GM15510 (cell line): ENCODE results near the gene NKTR.

Experiments
- POLR2A ChIP-seq: IDR thresholded peaks from 3 replicates; pipeline ENCODE4 v1.6.1; 2011; ENCODE audit warnings: borderline replicate concordance; ENCODE audit not compliant: insufficient read length; ENCODE audit errors: extremely low read depth

The NKTR gene

DNA sequence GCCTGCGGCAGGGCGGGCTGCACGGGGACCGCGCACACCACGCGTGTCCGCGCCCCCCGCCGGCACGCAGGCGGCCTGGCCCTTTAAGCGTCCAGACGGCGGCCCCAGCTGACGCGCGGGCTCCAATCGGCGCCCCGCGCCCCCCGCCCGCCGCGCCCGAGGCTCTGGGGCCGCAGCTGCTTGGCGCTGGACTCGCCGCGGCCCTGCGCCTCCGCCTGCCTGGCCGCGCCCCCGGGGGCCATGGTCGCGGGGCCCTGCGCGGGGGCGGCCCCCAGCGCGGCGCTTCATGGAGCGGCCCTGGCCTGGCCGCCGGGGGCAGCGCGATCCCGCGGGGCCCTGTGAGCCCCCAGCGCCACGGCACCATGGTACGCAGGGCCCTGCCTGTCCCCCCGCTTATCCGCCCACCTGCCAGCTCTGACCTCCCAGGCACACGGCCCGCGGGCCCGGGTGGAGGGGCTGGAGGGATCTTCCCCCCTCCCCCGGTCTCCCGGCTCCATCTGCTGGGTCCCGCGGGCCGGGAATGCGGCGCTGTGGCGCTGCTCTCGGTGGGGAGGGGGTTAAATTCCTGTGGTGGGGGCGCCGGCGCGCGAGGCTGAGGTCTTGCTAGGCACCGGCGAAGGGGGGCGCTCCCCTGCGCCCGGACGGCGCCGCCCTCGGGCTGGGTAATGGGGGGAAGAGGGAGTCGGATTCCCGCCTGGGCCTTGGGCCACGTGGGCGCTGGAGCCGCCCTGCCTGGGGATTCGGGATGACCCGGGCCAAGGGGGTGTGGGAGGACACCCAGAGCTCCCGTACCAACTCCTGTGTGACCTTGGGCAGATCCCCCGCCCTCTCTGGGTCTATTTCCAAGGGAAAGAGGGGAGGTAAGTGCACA, 54.1 kb downstream of the NKTR start:
- no peak for TF ChIP-seq POLR2A

DNA sequence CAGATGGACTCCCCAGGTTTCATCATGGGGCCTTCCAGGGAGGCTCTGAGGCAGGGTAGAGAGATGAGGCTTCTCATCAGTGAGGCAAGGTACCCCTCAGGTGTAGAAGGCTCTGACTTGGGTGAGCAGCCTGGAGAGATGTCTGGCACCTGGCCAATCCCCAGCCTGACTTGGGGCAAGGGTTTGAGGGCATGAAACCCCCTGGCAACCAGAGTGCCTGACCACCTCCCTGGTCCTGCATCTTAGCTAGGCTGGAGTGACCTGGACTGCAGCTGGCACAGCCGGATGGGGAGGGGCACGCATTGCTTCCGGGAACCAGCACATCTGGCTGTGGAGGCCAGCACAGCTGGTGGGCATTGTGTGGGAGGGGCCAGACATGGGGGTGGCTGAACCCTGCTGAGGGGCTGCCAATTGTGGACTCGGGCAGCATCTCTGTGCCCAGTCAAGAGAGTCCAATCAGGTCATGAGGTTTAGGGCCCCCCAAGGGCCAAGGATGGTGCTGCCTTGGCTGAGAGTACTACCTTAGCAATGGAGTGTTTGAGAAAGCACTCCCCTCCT, 54.9 kb downstream of the NKTR start:
- no peak for TF ChIP-seq POLR2A

- no peak for TF ChIP-seq POLR2A
Measured at GRCh38 chr3:42655980-42656679, 55.6 kb downstream of the NKTR start.

GRCh38 chr3:42656680-42657610, 56.5 kb downstream of the NKTR start:
- no peak for TF ChIP-seq POLR2A

DNA sequence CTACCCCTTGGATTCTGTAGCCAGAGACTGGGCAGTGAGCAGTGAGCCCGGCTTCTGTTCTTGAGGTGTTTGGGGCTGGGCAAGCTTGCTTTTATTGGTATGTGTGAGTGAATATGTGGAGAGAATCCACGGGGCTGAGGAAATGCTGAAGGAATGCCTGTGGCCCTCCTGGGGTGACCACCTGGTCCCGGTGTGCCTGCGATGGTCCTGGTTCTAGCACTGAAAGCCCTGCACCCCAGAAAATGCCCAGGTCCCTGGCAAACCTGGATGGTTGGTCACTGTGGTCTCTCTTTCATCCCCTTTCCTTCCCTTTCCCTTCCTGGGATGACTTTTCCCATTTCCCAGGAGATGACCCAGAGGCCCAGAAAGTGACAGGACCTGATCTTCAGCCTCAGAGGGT, 57.2 kb downstream of the NKTR start:
- no peak for TF ChIP-seq POLR2A

- TF ChIP-seq POLR2A = no peak
Measured at GRCh38 chr3:42658091-42658770, 57.7 kb downstream of the NKTR start.

DNA sequence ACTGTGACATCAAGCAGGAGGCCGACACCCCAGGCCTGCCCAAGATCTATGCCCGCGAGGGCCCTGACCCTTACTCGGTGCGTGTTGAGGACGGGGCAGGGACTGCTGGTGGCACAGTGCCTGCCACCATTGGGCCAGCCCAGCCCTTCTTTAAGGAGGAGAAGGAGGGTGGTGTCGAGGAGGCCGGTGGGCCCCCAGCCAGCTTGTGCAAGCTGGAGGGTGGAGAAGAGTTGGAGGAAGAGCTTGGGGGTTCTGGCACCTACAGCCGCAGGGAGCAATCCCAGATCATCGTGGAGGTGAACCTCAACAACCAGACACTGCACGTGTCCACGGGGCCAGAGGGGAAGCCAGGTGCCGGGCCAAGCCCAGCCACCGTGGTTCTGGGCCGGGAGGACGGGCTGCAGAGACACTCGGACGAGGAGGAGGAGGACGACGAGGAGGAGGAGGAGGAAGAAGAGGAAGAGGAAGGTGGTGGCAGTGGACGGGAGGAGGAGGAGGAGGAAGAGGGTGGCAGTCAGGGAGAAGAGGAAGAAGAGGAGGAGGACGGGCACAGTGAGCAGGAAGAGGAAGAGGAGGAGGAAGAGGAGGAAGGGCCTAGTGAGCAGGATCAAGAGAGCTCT, 58.4 kb downstream of the NKTR start:
- TF ChIP-seq POLR2A = no peak

DNA sequence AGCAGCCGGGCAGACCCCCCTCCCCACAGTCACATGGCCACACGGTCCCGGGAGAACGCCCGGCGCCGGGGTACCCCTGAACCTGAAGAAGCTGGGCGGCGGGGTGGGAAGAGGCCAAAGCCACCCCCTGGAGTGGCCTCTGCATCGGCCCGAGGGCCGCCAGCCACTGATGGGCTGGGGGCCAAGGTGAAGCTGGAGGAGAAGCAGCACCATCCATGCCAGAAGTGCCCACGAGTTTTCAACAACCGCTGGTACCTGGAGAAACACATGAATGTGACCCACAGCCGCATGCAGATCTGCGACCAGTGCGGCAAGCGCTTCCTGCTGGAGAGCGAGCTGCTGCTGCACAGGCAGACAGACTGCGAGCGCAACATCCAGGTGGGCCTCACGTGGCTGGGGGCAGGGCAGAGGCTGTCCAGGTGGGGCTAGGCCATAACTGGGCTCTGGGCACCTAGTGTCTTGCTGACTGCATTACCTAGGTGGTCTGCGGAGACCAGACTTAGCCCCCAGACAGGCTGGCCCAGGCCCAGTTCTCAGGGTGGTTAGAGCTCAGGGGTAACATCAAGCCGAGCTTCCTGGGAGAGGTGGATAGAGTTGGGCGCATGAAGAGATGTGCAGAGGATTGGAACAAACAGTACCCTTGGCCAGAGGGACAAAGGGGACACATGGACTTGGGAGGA, 59.1 kb downstream of the NKTR start:
- no peak for TF ChIP-seq POLR2A

- no peak for TF ChIP-seq POLR2A
Measured at GRCh38 chr3:42660131-42660715, 59.7 kb downstream of the NKTR start.

DNA sequence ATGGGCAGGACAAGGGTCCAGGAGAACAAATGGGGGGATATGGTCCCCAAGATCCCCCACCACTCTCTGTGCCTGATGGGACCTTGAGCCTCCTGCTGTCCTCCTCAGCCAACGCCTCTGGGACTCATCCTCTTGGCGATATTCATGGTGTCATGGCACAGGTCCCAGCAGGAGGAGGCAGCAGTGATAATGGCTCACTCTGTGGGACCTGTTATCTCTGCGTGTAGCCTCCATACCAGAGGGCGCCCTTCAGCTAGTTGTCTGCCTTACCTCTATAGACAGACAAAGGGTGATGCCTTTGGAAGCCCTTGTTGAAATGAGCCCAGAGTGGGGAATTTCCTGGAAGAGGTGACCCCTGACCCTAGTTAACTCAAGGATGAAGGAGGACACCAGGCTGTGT, 60.4 kb downstream of the NKTR start:
- TF ChIP-seq POLR2A = no peak

DNA sequence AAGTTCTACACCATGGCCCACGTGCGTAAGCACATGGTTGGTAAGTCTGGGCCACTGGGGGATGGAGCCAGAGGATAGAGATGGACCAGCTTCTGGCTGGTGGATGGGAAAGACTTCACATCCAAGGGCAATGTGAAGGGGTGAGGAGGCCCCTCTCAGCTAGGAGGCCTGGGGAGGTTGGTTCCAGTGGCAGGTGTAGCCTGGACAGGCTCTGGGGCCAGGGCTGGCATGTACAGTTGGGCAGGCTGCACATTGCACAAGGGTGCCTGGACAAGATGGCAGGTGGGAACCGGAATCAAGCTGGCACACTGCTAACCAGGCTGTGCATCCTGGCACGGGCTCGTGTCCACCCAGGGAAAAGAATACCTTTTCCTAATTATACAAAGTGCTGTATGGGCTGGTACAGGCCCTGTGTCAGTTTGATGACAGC, 61.1 kb downstream of the NKTR start:
- no peak for TF ChIP-seq POLR2A

GRCh38 chr3:42662037-42662812, 61.7 kb downstream of the NKTR start:
- no peak for TF ChIP-seq POLR2A
